OCI-LY1 (cell line): ENCODE data around the gene ZNF609.

ENCODE experiments used
- EZH2 ChIP-seq: fragments of 200-600 bp; sonication (generic), shearing (Covaris generic); IDR thresholded peaks from 2 replicates; pipeline ENCODE4 v1.8.0; 2017; ENCODE audit warnings: borderline replicate concordance, mixed run types, mild to moderate bottlenecking, antibody characterized with exemption, low read length, moderate library complexity, mixed read lengths
- TF ChIP-seq, protein P1 (sequence below): fragments of 200-600 bp; sonication (generic), shearing (Covaris generic); IDR thresholded peaks from 2 replicates; pipeline ENCODE4 v1.5.1; 2017; ENCODE audit warnings: mild to moderate bottlenecking, antibody characterized with exemption, low read length, moderate library complexity, mixed read lengths

DNA sequence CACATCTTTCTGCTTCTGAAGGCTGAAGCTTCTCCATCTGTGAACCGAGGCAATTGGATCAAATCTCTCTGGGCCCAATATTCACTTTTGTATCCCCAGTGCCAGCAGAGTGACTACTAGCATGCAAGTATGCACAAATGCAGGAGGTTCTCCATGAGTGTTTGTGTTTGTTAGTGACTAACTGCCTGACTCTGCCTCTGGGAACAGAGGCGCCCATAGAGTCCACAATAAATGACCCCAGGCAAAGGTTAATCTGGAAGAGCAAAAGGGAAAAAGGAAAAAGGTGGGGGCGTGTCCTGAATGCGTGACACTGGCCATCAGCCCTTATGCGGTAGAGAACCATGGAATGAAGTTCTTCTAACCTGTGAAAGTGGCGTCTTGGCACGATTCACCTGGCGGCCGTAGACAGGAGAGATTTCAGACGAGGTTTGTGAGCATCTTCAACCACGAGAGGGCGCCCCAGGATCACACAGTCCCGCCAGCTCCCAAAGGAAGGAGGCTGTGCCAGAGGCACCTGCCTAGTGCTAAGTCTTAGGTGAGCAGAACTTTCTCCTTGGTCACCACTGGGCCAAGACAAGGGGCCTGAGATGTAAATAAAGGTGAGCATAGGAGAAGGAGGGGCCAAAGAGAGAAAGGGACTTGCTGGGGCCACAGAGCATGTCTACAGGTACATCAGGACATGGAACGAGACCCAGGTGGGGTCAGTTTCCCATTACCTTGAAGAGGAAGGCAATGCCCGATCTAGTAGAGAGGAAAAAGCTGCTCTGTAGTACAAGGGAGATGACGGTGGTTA, 270.8 kb downstream of the ZNF609 start:
- TF ChIP-seq, protein P1, sequence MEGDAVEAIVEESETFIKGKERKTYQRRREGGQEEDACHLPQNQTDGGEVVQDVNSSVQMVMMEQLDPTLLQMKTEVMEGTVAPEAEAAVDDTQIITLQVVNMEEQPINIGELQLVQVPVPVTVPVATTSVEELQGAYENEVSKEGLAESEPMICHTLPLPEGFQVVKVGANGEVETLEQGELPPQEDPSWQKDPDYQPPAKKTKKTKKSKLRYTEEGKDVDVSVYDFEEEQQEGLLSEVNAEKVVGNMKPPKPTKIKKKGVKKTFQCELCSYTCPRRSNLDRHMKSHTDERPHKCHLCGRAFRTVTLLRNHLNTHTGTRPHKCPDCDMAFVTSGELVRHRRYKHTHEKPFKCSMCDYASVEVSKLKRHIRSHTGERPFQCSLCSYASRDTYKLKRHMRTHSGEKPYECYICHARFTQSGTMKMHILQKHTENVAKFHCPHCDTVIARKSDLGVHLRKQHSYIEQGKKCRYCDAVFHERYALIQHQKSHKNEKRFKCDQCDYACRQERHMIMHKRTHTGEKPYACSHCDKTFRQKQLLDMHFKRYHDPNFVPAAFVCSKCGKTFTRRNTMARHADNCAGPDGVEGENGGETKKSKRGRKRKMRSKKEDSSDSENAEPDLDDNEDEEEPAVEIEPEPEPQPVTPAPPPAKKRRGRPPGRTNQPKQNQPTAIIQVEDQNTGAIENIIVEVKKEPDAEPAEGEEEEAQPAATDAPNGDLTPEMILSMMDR = peak; percentile 96
- TF ChIP-seq EZH2 = no peak
